WERI-Rb-1 (cell line): Measurements from ENCODE around the gene ELAVL1.

Experiments
- DNase-seq: peaks from one replicate; pipeline ENCODE4 v3.0.0-alpha.2; 2020
- H3K27ac ChIP-seq: fragments of 250-450 bp; sonication (Bioruptor Pico); 2 replicates; pipeline ENCODE4 v1.5.1; 2020; ENCODE audit warnings: mild to moderate bottlenecking, moderate library complexity
- H3K27me3 ChIP-seq: fragments of 250-450 bp; sonication (Bioruptor Pico); 2 replicates; pipeline ENCODE4 v1.5.1; 2021; ENCODE audit warnings: mild to moderate bottlenecking, low read depth, moderate library complexity; ENCODE audit not compliant: insufficient read depth, severe bottlenecking
- H3K36me3 ChIP-seq: fragments of 250-450 bp; sonication (Bioruptor Pico); 2 replicates; pipeline ENCODE4 v1.5.1; 2020; ENCODE audit warnings: mild to moderate bottlenecking, moderate library complexity
- H3K4me3 ChIP-seq: 2 replicates; pipeline ENCODE4 v1.5.1; 2011; ENCODE audit warnings: low read depth, mild to moderate bottlenecking, control low read depth, low read length
- H3K9me3 ChIP-seq: fragments of 250-450 bp; sonication (Bioruptor Pico); 2 replicates; pipeline ENCODE4 v1.5.1; 2021; ENCODE audit warnings: mild to moderate bottlenecking, moderate library complexity; ENCODE audit not compliant: severe bottlenecking
- TF ChIP-seq, protein P1 (sequence below): IDR thresholded peaks from 2 replicates; pipeline ENCODE4 v1.5.1; 2011; ENCODE audit warnings: low read depth, mild to moderate bottlenecking, control low read depth, inconsistent platforms, low read length

The ELAVL1 gene

GRCh38 chr19:7953060-7953459 is 52.4 kb downstream of the ELAVL1 start:
- no peak overlapping the region for H3K27ac ChIP-seq
- no peaks in the 10 kb centered on the region; the same call in 1 of the 2 replicates for H3K36me3 ChIP-seq
- no peak for DNase-seq
- no peak overlapping the region for H3K4me3 ChIP-seq
- no peaks in the 10 kb centered on the region for H3K27me3 ChIP-seq
- TF ChIP-seq, protein P1, sequence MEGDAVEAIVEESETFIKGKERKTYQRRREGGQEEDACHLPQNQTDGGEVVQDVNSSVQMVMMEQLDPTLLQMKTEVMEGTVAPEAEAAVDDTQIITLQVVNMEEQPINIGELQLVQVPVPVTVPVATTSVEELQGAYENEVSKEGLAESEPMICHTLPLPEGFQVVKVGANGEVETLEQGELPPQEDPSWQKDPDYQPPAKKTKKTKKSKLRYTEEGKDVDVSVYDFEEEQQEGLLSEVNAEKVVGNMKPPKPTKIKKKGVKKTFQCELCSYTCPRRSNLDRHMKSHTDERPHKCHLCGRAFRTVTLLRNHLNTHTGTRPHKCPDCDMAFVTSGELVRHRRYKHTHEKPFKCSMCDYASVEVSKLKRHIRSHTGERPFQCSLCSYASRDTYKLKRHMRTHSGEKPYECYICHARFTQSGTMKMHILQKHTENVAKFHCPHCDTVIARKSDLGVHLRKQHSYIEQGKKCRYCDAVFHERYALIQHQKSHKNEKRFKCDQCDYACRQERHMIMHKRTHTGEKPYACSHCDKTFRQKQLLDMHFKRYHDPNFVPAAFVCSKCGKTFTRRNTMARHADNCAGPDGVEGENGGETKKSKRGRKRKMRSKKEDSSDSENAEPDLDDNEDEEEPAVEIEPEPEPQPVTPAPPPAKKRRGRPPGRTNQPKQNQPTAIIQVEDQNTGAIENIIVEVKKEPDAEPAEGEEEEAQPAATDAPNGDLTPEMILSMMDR = no peak
- no peaks in the 10 kb centered on the region for H3K9me3 ChIP-seq

DNA sequence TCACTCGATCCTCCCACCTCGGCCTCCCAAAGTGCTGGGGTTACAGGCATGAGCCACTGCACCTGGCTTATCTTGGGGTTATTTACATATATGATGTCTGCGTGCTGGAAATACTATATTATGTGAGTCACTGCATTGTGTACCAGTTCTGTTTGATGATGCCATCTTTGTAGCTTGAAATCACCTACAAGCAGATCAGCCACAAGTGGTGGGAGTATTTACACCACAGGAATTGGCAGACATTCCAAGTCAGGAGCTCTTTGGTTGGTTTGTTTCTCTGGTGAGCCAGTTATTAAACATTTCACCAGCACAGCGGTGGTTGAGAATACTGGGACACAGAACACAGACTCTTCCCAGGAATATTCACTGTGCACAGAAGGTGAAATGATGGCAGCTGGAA is 57.5 kb downstream of the ELAVL1 start:
- Histone ChIP-seq H3K27me3 (no peaks in the 10 kb centered on the region), H3K27ac (no peak overlapping the region), H3K36me3 (peaks cover 4% of the 10 kb centered on the region), H3K9me3 (no peaks in the 10 kb centered on the region), H3K4me3 (no peak overlapping the region)
- DNase-seq = no peak
- TF ChIP-seq, protein P1 = no peak

GRCh38 chr19:7944177-7944761 is 61.2 kb downstream of the ELAVL1 start:
- TF ChIP-seq, protein P1 = peak; percentile 71
- peaks cover 26% of the 10 kb centered on the region for H3K36me3 ChIP-seq
- peak overlapping the region; percentile 93 for H3K4me3 ChIP-seq
- no peaks in the 10 kb centered on the region for H3K27me3 ChIP-seq
- peak overlapping the region; percentile 95 for H3K27ac ChIP-seq
- no peaks in the 10 kb centered on the region for H3K9me3 ChIP-seq
- DNase-seq = peak; percentile 86

DNA sequence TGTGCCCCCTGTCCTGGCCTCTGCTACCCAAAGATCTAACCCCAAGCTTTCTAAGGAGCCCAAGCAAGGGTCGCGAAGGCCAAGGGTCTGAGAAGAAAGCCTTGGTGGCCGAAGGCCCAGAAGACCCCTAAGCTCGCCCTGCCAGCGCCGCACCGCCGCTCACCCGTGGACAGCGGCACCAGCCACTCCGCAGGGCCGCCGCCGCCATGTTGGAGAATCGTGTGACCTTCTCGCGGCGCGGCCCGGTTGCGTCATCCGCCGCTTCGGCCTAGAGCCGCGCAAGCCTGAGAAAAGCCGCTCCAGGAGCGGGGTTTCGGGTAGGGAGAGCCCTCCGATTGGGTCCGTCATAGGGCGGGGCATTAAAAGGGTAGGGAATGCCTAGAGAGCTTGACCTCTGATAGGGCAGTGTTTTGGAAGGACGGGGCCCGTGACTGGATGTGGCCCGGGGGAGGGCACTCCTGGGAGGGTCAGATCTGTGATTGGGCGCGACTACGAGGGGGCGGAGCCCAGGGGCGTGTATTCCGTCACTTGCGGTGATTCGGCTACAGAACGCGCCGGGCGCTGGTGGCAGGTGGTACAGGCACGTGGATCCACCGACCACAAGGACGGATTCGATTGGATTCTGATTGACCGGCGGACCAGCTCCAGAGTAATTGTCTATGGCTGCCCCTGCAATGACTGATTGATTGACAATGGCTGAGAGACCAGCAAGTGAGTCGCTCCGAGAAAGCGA is 61.8 kb downstream of the ELAVL1 start, which contains the start of gene TIMM44:
Gene TIMM44, minus strand, starts transcription at position 223 of the 733 bp plus-strand sequence. Its CDS starts 15 bp downstream, at position 208.
- Histone ChIP-seq H3K27me3 (no peaks in the 10 kb centered on the region), H3K27ac (peak within 1 kb of the TSS; percentile 96), H3K9me3 (no peaks in the 10 kb centered on the region), H3K36me3 (peaks cover 32% of the 10 kb centered on the region), H3K4me3 (peak within 1 kb of the TSS; percentile 93)
- TF ChIP-seq, protein P1 = no peak
- DNase-seq = peak; percentile 99

- Histone ChIP-seq H3K27me3 (no peaks in the 10 kb centered on the region), H3K36me3 (peaks cover 38% of the 10 kb centered on the region), H3K9me3 (no peaks in the 10 kb centered on the region), H3K4me3 (peak overlapping the region; percentile 93), H3K27ac (peak overlapping the region; percentile 96)
- DNase-seq = no peak
- TF ChIP-seq, protein P1 = no peak
Measured at GRCh38 chr19:7942981-7943443, 62.4 kb downstream of the ELAVL1 start.
